ENCODE data around the gene SSBP2. TPM values are rescaled to one million over a fixed set of nuclear protein-coding genes. Genes with fewer than 3 reads are reported as not detected.
A peak's percentile ranks its signal among the peaks of the same experiment; 100 is the strongest.

SSBP2 gene
- 10 to 100 TPM; 12.5 to 18.3 TPM for total RNA-seq

DNA sequence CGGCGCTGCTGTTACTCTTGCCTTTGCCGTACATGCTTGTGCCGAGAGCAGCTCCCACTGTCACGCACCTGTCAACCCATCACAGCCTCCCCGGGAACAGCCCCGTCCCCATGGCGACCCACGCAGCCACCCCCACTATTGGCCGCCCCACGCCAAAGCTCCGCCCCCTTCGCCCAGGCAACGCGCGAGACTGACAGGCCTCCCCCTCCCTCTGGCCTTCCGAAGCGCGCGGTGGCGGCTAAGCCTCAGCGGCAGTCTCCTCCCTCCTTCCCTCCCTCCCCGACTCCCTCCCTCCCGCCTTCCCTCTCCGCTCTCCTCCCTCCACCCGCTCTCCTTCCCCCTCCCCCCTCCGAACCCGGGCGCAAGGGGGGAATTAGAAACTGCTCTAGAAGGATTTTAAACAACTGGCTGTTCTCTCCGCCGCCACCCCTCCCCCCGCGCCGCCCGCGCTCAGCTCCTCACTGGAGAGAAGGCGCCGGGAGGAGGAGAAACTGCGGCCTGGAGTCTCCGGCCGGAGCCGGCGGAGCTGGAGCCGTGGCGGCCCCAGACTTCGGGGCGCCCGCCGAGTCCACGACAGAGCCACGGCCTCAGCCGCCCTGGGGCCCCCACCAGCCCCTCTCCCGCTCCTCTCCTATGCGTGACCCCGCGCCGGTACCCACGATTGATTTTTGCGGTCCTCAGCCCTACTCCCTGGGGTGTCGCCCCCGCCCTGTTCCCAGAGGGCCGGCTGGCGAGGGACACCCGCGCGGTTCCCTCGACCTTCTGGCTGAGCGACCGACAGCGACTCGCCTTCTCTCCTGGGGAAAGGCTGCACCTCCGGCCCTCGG is at the start of gene SSBP2:
SSBP2 (minus strand) TSS at position 89 of the 827 bp plus-strand sequence; CDS start at position 34, 55 bp downstream.
- Mint-ChIP-seq H3K36me3 (ENCODE audit: low read depth) (no peaks in the 10 kb centered on the region), H3K27ac (peak within 1 kb of the TSS; percentile 85), H3K9me3 (no peaks in the 10 kb centered on the region), H3K27me3 (no peaks in the 10 kb centered on the region), H3K4me3 (peak within 1 kb of the TSS; percentile 80), H3K4me1 (peaks cover 5% of the 10 kb centered on the region)
- ATAC-seq (replicated peaks): peak; percentile 94

DNA sequence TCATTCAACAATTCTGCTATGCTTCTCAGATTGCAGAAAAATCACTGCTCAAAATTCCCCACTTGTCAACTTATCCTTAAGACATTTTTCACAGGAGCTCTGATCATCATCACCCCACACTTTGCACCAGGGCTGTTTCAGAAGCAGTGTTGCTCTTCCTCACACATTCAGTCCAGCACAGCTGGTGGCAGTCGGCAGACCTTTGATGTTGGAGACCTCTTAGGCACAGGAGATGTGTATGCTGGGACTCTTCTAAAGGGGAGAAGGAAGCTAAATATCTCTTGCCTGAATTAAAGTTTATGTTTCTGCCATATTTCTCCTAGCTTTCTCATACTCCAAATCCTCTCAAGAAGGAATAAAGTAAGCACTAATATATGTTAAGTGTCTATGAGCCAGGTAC is 44.8 kb upstream of the SSBP2 start:
- H3K27ac Mint-ChIP-seq: no peak overlapping the region
- H3K4me3 Mint-ChIP-seq: no peak overlapping the region
- no peaks in the 10 kb centered on the region for H3K4me1 Mint-ChIP-seq
- H3K9me3 Mint-ChIP-seq: no peaks in the 10 kb centered on the region
- H3K36me3 Mint-ChIP-seq (ENCODE audit: low read depth): no peaks in the 10 kb centered on the region
- no peaks in the 10 kb centered on the region for H3K27me3 Mint-ChIP-seq
- ATAC-seq (replicated peaks): no peak

DNA sequence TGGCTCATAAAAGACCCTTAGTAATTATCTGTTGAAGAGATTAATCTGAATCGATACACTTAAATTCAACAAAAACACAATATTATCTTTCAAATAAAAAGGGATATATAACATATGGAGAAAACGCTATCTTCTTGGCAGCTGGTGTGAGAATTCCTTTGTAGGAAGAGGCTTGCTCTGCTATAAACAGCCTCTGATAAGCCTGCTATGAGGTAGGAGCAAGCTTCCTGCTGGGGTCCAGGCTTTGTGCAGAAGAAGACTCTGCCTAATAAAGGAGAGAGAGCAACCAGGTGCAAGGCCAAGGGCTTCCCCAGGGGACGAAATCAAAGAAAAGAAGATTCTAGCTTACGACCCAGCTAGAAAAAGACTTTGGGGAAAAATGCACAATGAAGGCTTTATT is 43.3 kb upstream of the SSBP2 start:
- no peak overlapping the region for H3K27ac Mint-ChIP-seq
- no peaks in the 10 kb centered on the region for H3K4me1 Mint-ChIP-seq
- H3K36me3 Mint-ChIP-seq (ENCODE audit: low read depth): no peaks in the 10 kb centered on the region
- no peak overlapping the region for H3K4me3 Mint-ChIP-seq
- H3K9me3 Mint-ChIP-seq: no peaks in the 10 kb centered on the region
- H3K27me3 Mint-ChIP-seq: no peaks in the 10 kb centered on the region
- no peak for ATAC-seq (replicated peaks)

DNA sequence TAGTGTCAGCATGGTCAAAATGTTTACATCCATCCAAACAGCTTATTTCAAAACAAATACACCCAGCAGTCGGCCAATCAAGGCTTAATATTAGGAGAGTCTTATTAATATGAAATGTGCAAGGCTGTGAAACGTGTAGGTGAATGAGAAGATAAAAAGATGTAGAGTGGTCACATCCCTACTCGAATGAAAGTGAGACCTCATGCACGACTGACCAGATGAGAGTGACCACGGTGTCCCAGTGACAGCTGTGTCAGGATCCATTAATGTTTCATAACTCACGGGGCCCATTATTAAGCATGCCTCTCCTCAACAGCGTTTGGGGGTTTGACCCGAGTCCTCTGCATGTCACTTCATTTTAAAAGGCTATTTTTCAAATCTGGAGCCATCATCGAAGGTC is 39.4 kb upstream of the SSBP2 start:
- ATAC-seq (replicated peaks): no peak
- no peaks in the 10 kb centered on the region for H3K36me3 Mint-ChIP-seq (ENCODE audit: low read depth)
- H3K4me3 Mint-ChIP-seq: no peak overlapping the region
- H3K4me1 Mint-ChIP-seq: no peaks in the 10 kb centered on the region
- no peaks in the 10 kb centered on the region for H3K27me3 Mint-ChIP-seq
- no peaks in the 10 kb centered on the region for H3K9me3 Mint-ChIP-seq
- no peak overlapping the region for H3K27ac Mint-ChIP-seq

DNA sequence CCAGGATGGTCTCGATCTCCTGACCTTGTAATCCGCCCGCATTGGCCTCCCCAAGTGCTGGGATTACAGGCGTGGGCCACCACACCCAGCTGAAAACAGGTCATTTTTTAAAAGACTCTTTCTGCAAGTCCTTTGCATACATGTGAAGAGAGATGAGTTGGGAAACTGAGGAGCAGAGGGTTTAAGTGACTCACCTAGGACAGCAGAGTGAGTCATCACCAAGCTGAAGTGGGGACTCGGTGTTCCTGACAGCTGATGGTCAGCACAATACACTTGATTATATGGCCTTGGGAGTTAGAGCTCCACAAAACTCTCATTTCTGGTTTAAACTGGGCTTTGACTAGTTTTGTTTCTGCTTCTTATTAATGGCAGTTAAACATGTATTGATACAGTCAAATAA is 38.1 kb upstream of the SSBP2 start:
- Mint-ChIP-seq H3K4me1 (no peaks in the 10 kb centered on the region), H3K4me3 (no peak overlapping the region), H3K36me3 (ENCODE audit: low read depth) (no peaks in the 10 kb centered on the region), H3K9me3 (no peaks in the 10 kb centered on the region), H3K27ac (no peak overlapping the region), H3K27me3 (no peaks in the 10 kb centered on the region)
- ATAC-seq (replicated peaks): peak; percentile 32

DNA sequence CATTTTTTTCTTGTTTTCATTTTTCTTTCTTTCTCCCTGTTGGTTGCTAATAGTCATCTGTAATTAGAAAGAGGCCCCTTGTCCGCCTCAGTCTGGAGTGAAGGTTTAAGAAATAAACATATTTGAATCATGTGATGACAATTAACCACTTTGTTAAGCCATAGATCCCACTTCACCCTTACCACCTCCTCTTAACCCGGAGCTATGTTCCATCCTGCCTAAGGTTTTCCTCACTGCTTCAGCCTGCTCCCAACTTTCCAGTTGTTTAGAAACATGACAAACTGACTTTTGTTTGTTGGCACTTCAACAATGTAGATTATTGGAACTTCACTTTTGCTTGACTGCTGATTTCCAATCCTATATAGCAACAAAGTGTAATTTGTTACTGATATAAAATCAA is 37.4 kb upstream of the SSBP2 start:
- ATAC-seq (replicated peaks): no peak
- Mint-ChIP-seq H3K9me3 (no peaks in the 10 kb centered on the region), H3K27ac (no peak overlapping the region), H3K36me3 (ENCODE audit: low read depth) (no peaks in the 10 kb centered on the region), H3K4me3 (no peak overlapping the region), H3K4me1 (peaks cover 2% of the 10 kb centered on the region), H3K27me3 (no peaks in the 10 kb centered on the region)

DNA sequence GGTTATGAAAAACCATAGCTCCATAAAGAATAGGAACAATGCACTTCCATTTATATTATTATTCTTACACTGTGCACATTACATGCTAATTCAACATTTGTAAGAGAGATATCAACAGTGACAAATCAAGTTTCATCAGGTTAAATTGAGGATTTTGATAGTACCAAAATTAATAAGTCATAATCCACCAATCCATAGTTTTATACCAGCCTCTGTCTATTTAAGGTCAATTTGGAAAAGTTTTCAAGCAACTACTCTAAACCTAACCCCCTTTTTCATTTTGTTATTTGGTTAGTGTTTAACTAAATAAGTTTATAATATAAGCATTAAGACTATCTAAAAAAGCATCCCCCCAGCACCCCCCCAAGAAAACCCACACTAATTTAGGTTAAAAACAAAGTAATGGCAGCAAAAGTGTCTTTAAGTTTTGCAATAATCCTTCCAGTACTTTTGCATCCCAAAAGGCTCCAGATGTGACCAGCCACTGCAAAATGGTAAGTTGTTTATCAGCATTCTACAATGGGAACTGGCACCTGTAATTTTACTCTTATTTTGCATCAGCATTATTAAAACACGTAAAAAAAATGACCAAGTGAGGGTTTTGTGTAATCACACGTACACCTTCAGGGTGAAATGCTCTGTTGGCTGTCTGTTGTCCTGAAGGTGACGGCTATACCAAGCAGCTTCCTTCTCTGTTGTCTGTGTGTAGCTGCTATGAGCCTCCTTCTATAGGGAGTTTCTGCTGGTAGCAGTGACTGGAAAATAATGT is 36.8 kb upstream of the SSBP2 start:
- no peak overlapping the region for H3K27ac Mint-ChIP-seq
- no peaks in the 10 kb centered on the region for H3K9me3 Mint-ChIP-seq

DNA sequence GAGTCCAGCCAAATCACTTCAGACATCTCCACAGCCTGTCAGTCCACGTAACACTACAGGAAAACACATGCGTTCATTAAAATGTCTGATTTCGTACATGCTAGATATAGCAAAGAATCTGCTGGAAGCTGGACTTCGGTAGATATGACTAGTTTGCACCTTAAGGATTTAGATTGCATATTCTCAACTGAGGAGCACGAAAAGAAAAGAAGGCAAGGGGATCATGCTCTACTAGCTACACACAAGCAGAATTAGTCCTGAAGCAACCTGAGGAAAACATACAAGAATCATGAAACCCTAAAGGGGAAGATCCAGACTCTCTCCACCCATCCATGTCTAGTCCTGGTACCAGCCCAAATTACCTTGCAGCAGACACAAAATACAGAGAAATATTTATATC is 36.1 kb upstream of the SSBP2 start:
- H3K9me3 Mint-ChIP-seq: no peaks in the 10 kb centered on the region
- H3K36me3 Mint-ChIP-seq (ENCODE audit: low read depth): no peaks in the 10 kb centered on the region
- H3K27ac Mint-ChIP-seq: no peak overlapping the region
- H3K4me3 Mint-ChIP-seq: no peak overlapping the region
- peaks cover 6% of the 10 kb centered on the region for H3K4me1 Mint-ChIP-seq
- no peak for ATAC-seq (replicated peaks)
- no peaks in the 10 kb centered on the region for H3K27me3 Mint-ChIP-seq

More for the DNA sequence above, 36.8 kb upstream of the SSBP2 start:
- Mint-ChIP-seq H3K27me3 (no peaks in the 10 kb centered on the region), H3K4me3 (no peak overlapping the region), H3K36me3 (ENCODE audit: low read depth) (no peaks in the 10 kb centered on the region), H3K4me1 (peaks cover 6% of the 10 kb centered on the region)
- no peak for ATAC-seq (replicated peaks)

DNA sequence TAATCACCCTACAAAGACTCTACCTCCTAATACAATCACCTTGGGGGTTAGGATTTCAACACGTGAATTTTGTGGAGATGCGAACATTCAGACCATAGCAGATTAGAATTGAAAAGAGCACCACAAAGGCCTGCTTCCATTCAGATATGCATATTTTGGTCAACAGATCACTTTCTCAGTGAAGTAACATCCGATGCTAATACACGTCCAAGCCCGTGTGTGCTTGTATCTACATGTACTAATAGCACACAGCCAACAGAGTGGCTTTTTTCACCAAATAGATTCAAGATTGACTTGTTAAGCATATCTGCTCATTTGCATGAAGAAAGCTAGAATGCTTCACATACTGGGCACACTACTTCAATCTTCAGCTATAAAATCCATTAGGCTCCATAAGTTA is 35.6 kb upstream of the SSBP2 start:
- H3K4me3 Mint-ChIP-seq: no peak overlapping the region
- peaks cover 6% of the 10 kb centered on the region for H3K4me1 Mint-ChIP-seq
- no peaks in the 10 kb centered on the region for H3K27me3 Mint-ChIP-seq
- ATAC-seq (replicated peaks): no peak
- no peaks in the 10 kb centered on the region for H3K36me3 Mint-ChIP-seq (ENCODE audit: low read depth)
- H3K9me3 Mint-ChIP-seq: no peaks in the 10 kb centered on the region
- no peak overlapping the region for H3K27ac Mint-ChIP-seq

DNA sequence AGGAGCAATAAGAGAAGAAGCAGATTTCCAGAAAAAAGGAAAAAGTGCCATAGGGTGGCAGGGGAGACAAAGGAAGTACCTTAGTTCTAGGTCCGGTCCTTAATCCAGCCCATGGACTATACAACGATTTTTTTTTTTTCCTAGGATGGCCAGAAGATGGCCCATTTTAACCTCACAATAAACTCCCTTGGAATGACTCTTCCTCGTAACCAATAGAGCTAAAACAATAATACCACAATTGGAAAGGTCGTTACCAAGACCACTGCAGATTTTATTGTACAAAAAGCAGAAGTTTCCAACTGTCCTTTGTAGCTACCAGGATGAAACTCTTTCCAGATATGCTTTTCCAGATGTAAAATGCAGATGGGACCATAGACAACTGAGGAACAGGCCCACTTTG is 34.4 kb upstream of the SSBP2 start:
- Mint-ChIP-seq H3K27me3 (no peaks in the 10 kb centered on the region), H3K4me3 (no peak overlapping the region), H3K27ac (no peak overlapping the region), H3K4me1 (peaks cover 6% of the 10 kb centered on the region), H3K9me3 (no peaks in the 10 kb centered on the region), H3K36me3 (ENCODE audit: low read depth) (no peaks in the 10 kb centered on the region)
- no peak for ATAC-seq (replicated peaks)

DNA sequence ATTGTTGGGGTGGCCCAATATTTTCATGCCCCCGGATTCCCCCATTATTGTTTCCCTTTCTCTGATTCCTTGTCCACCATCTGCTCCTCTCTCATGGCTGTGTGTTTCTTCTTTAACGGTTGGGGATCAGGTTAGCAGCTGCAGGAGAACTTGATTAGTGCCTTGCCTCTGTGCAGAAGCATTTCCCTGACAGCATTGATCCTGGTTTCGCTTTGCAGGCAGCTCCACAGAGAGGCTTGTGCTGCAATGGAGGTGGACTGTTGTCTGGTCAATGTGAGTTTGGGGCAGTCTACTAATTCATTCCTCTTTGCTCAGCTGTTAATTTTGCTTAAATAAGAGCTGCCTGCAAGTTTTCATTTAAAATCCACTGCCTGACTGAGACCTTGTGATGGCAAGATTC is 32.5 kb upstream of the SSBP2 start:
- ATAC-seq (replicated peaks): no peak
- H3K27ac Mint-ChIP-seq: no peak overlapping the region
- H3K36me3 Mint-ChIP-seq (ENCODE audit: low read depth): no peaks in the 10 kb centered on the region
- no peaks in the 10 kb centered on the region for H3K27me3 Mint-ChIP-seq
- peaks cover 19% of the 10 kb centered on the region for H3K4me1 Mint-ChIP-seq
- no peak overlapping the region for H3K4me3 Mint-ChIP-seq
- no peaks in the 10 kb centered on the region for H3K9me3 Mint-ChIP-seq

DNA sequence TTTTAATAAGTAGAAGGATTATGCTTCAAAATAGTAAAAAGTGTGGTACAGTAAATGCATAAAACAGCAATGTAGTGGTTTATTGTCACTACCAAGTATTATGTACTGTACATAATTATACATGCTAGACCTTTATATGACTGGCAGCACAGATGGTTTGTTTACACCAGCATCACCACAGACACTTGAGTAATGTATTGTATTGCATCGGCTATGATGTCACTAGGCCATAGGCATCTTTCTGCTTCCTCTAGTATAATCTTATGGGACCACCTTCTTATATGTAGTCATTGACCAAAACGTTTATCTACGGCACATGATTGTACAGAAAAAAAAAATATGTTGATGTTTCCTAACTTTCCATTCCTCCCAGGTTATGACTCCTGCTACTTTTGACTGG is 31.9 kb upstream of the SSBP2 start:
- H3K4me3 Mint-ChIP-seq: no peak overlapping the region

DNA sequence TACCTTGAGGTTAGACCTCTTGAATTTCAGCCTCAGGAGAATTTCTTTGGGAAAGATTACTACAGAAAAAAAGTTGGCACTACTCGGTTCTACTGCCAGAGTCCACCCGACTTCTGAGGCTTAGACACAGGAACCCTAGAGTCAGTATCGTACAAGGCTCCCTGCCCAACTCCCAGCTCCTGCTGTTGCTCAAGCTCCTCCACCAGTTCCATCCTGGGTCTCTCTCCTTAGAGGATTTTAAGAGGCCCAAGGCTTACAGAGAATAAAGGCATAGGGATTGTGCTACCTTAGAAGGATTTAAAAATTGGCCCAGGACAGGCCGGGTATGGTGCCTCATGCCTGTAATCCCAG is 29.0 kb upstream of the SSBP2 start:
- peak; percentile 34 for ATAC-seq (replicated peaks)
- no peaks in the 10 kb centered on the region for H3K36me3 Mint-ChIP-seq (ENCODE audit: low read depth)
- H3K27me3 Mint-ChIP-seq: no peaks in the 10 kb centered on the region
- peaks cover 20% of the 10 kb centered on the region for H3K4me1 Mint-ChIP-seq
- H3K27ac Mint-ChIP-seq: peak overlapping the region; percentile 88
- H3K9me3 Mint-ChIP-seq: no peaks in the 10 kb centered on the region
- peak overlapping the region; percentile 80 for H3K4me3 Mint-ChIP-seq

More for the DNA sequence above, 31.9 kb upstream of the SSBP2 start:
- Mint-ChIP-seq H3K36me3 (ENCODE audit: low read depth) (no peaks in the 10 kb centered on the region), H3K27ac (no peak overlapping the region), H3K27me3 (no peaks in the 10 kb centered on the region), H3K4me1 (peaks cover 20% of the 10 kb centered on the region), H3K9me3 (no peaks in the 10 kb centered on the region)
- no peak for ATAC-seq (replicated peaks)

DNA sequence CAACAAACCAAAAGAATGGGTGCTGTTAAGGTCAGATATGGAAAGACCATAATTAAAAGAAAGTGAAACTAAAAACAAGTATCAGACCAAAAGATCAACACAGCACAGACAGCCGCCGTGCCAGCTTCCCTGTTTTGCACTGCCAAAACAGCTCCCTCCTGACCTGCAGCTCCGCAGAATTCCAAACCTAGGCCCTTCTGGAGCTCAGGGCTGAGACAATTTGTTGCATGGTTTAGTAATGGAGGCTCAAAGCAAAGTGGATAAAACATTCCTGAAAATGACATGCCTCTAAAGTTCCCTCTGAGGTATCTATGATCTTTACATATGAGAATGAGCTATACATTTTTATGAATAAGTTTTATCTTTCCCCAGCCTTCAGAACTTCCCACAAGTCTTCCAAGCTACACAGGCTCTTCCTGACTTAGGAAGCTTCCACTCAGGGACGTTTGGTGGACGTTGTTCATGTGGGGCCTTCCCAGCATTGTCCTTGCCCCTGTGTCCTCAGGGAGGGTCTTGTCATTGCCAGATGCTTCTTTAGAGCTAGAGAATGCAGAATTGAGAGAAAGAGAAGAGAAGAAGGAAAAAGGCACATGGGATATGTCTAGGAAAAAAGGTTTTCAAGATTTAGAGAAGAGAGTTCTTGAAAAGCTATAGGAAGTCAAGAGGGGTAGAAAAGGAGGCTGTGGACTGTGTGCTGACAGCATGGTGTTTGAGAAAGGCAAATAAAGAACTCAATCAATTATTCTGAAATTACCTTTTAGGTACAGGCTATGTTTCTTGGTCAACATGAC is 28.4 kb upstream of the SSBP2 start:
- peak overlapping the region; percentile 88 for H3K27ac Mint-ChIP-seq
- H3K4me3 Mint-ChIP-seq: peak overlapping the region; percentile 80
- H3K36me3 Mint-ChIP-seq (ENCODE audit: low read depth): no peaks in the 10 kb centered on the region
- ATAC-seq (replicated peaks): peak; percentile 75
- peaks cover 20% of the 10 kb centered on the region for H3K4me1 Mint-ChIP-seq
- H3K9me3 Mint-ChIP-seq: no peaks in the 10 kb centered on the region
- no peaks in the 10 kb centered on the region for H3K27me3 Mint-ChIP-seq

Data from activated T-helper 17 cell treated with anti-CD3 and anti-CD28 coated beads, Interleukin-2, amount 50 U/mL, for 72 hours (primary cell).